Measurements from ENCODE around the gene PRKD1. TPM values are rescaled to one million over a fixed set of nuclear protein-coding genes. Genes with fewer than 3 reads are reported as not detected.

The PRKD1 gene
- total RNA-seq, 1 donor from 2014 or later: 11.8 TPM

GRCh38 chr14:29817767-29818405 is 109.8 kb downstream of the PRKD1 start:
- intact Hi-C loops (cut with DNase I): no loop called here
- TF ChIP-seq POLR2AphosphoS5 (IDR thresholded peaks at IDR 0.05; ENCODE audit: insufficient read depth in 1 of 2, low read depth in 1 of 2) (no peak), POLR2A (IDR thresholded peaks at IDR 0.05) (no peak)
- Histone ChIP-seq H3K27ac (no peak overlapping the region), H3K4me3 (no peak overlapping the region), H3K4me1 (peaks cover 16% of the 10 kb centered on the region), H3K27me3 (no peaks in the 10 kb centered on the region), H3K9me3 (no peaks in the 10 kb centered on the region), H3K36me3 (no peaks in the 10 kb centered on the region)
- no peak for DNase-seq (ENCODE audit: extremely low spot score in 2 of 2)

GRCh38 chr14:29815016-29815674 is 112.5 kb downstream of the PRKD1 start:
- intact Hi-C loops (cut with DNase I): no loop called here

GRCh38 chr14:29814156-29815015 is 113.3 kb downstream of the PRKD1 start:
- H3K4me3 ChIP-seq: no peak overlapping the region
- H3K36me3 ChIP-seq: no peaks in the 10 kb centered on the region
- intact Hi-C loops (cut with DNase I): no loop called here
- H3K27me3 ChIP-seq: no peaks in the 10 kb centered on the region
- no peak for TF ChIP-seq POLR2AphosphoS5 (IDR thresholded peaks at IDR 0.05; ENCODE audit: insufficient read depth in 1 of 2, low read depth in 1 of 2)
- no peak for TF ChIP-seq CTCF (IDR thresholded peaks at IDR 0.05)
- TF ChIP-seq POLR2A (IDR thresholded peaks at IDR 0.05): no peak
- no peaks in the 10 kb centered on the region for H3K9me3 ChIP-seq
- DNase-seq (ENCODE audit: extremely low spot score in 2 of 2): no peak
- H3K27ac ChIP-seq: no peak overlapping the region
- peaks cover 6% of the 10 kb centered on the region for H3K4me1 ChIP-seq

More at GRCh38 chr14:29815016-29815674, 112.5 kb downstream of the PRKD1 start:
- no peaks in the 10 kb centered on the region for H3K36me3 ChIP-seq
- peaks cover 6% of the 10 kb centered on the region for H3K4me1 ChIP-seq
- TF ChIP-seq CTCF (IDR thresholded peaks at IDR 0.05): no peak
- no peak for TF ChIP-seq POLR2AphosphoS5 (IDR thresholded peaks at IDR 0.05; ENCODE audit: insufficient read depth in 1 of 2, low read depth in 1 of 2)
- no peak for TF ChIP-seq POLR2A (IDR thresholded peaks at IDR 0.05)
- H3K27ac ChIP-seq: no peak overlapping the region
- no peaks in the 10 kb centered on the region for H3K9me3 ChIP-seq
- DNase-seq (ENCODE audit: extremely low spot score in 2 of 2): no peak
- no peak overlapping the region for H3K4me3 ChIP-seq
- H3K27me3 ChIP-seq: no peaks in the 10 kb centered on the region

GRCh38 chr14:29810682-29811081 is 117.0 kb downstream of the PRKD1 start:
- Histone ChIP-seq H3K36me3 (no peaks in the 10 kb centered on the region), H3K4me3 (no peak overlapping the region), H3K9me3 (no peaks in the 10 kb centered on the region), H3K27me3 (no peaks in the 10 kb centered on the region), H3K27ac (no peak overlapping the region), H3K4me1 (peaks cover 6% of the 10 kb centered on the region)
- DNase-seq (ENCODE audit: extremely low spot score in 2 of 2): no peak
- TF ChIP-seq POLR2AphosphoS5 (IDR thresholded peaks at IDR 0.05; ENCODE audit: insufficient read depth in 1 of 2, low read depth in 1 of 2): no peak
- TF ChIP-seq CTCF (IDR thresholded peaks at IDR 0.05): no peak
- no peak for TF ChIP-seq POLR2A (IDR thresholded peaks at IDR 0.05)
- intact Hi-C loops (cut with DNase I): no loop called here

GRCh38 chr14:29810064-29810463 is 117.6 kb downstream of the PRKD1 start:
- H3K27ac ChIP-seq: no peak overlapping the region
- H3K36me3 ChIP-seq: no peaks in the 10 kb centered on the region
- DNase-seq (ENCODE audit: extremely low spot score in 2 of 2): no peak
- no peaks in the 10 kb centered on the region for H3K27me3 ChIP-seq
- H3K4me3 ChIP-seq: no peak overlapping the region
- TF ChIP-seq POLR2AphosphoS5 (IDR thresholded peaks at IDR 0.05; ENCODE audit: insufficient read depth in 1 of 2, low read depth in 1 of 2): no peak
- TF ChIP-seq POLR2A (IDR thresholded peaks at IDR 0.05): no peak
- no peak for TF ChIP-seq CTCF (IDR thresholded peaks at IDR 0.05)
- intact Hi-C loops (cut with DNase I): no loop called here
- H3K9me3 ChIP-seq: no peaks in the 10 kb centered on the region
- H3K4me1 ChIP-seq: peaks cover 6% of the 10 kb centered on the region
